HEK293 (cell line): ENCODE measurements around the gene GALT.

ENCODE experiments used
- HIC1 ChIP-seq: fragments of 450-650 bp; formaldehyde crosslinking; IDR thresholded peaks from 2 replicates; pipeline ENCODE4 v1.5.1; 2016; ENCODE audit warnings: missing biosample characterization, missing genetic modification characterization
- KLF17 ChIP-seq: fragments of 450-650 bp; formaldehyde crosslinking; IDR thresholded peaks from 2 replicates; pipeline ENCODE4 v1.5.1; 2016; ENCODE audit warnings: missing biosample characterization, missing genetic modification characterization
- KLF8 ChIP-seq: fragments of 450-650 bp; formaldehyde crosslinking; IDR thresholded peaks from 2 replicates; pipeline ENCODE4 v1.5.1; 2016; ENCODE audit warnings: missing biosample characterization, missing genetic modification characterization
- PRDM4 ChIP-seq: fragments of 450-650 bp; formaldehyde crosslinking; IDR thresholded peaks from 2 replicates; pipeline ENCODE4 v1.5.1; 2017; ENCODE audit warnings: missing biosample characterization, missing genetic modification characterization
- SP3 ChIP-seq: fragments of 450-650 bp; formaldehyde crosslinking; IDR thresholded peaks from 2 replicates; pipeline ENCODE4 v1.5.1; 2016; ENCODE audit warnings: missing biosample characterization, missing genetic modification characterization
- YY1 ChIP-seq: fragments of 450-650 bp; formaldehyde crosslinking; IDR thresholded peaks from 2 replicates; pipeline ENCODE4 v1.5.1; 2018; ENCODE audit warnings: missing biosample characterization, missing genetic modification characterization
- ZBTB17 ChIP-seq: fragments of 450-650 bp; formaldehyde crosslinking; IDR thresholded peaks from 2 replicates; pipeline ENCODE4 v1.5.1; 2016; ENCODE audit warnings: missing biosample characterization, missing genetic modification characterization
- ZBTB20 ChIP-seq: fragments of 450-650 bp; formaldehyde crosslinking; IDR thresholded peaks from 2 replicates; pipeline ENCODE4 v1.5.1; 2016; ENCODE audit warnings: missing biosample characterization, missing genetic modification characterization
- ZBTB8A ChIP-seq: fragments of 450-650 bp; formaldehyde crosslinking; IDR thresholded peaks from 2 replicates; pipeline ENCODE4 v1.5.1; 2016; ENCODE audit warnings: missing biosample characterization, missing genetic modification characterization
- ZNF280C ChIP-seq: fragments of 450-650 bp; formaldehyde crosslinking; IDR thresholded peaks from 2 replicates; pipeline ENCODE4 v1.5.1; 2016; ENCODE audit warnings: missing biosample characterization, missing genetic modification characterization
- ZNF302 ChIP-seq: fragments of 450-650 bp; formaldehyde crosslinking; IDR thresholded peaks from 2 replicates; pipeline ENCODE4 v1.5.1; 2016; ENCODE audit warnings: missing biosample characterization, missing genetic modification characterization, low read depth
- ZNF341 ChIP-seq: fragments of 450-650 bp; formaldehyde crosslinking; IDR thresholded peaks from 2 replicates; pipeline ENCODE4; 2016; ENCODE audit warnings: low read depth, missing biosample characterization, missing genetic modification characterization
- ZNF394 ChIP-seq: fragments of 450-650 bp; formaldehyde crosslinking; IDR thresholded peaks from 2 replicates; pipeline ENCODE4 v1.5.1; 2016; ENCODE audit warnings: missing biosample characterization, missing genetic modification characterization, mild to moderate bottlenecking, moderate library complexity, borderline replicate concordance
- ZNF488 ChIP-seq: fragments of 450-650 bp; formaldehyde crosslinking; IDR thresholded peaks from 2 replicates; pipeline ENCODE4 v1.5.1; 2016; ENCODE audit warnings: missing biosample characterization, missing genetic modification characterization
- ZNF510 ChIP-seq: fragments of 450-650 bp; formaldehyde crosslinking; IDR thresholded peaks from 2 replicates; pipeline ENCODE4 v1.5.1; 2018; ENCODE audit warnings: mild to moderate bottlenecking, missing genetic modification characterization, missing biosample characterization; ENCODE audit not compliant: insufficient replicate concordance
- ZNF555 ChIP-seq: fragments of 450-650 bp; formaldehyde crosslinking; conservative IDR thresholded peaks from 2 replicates; pipeline ENCODE4 v1.5.1; 2017; ENCODE audit warnings: missing biosample characterization, mild to moderate bottlenecking, missing genetic modification characterization, inconsistent platforms
- ZNF580 ChIP-seq: fragments of 450-650 bp; formaldehyde crosslinking; IDR thresholded peaks from 2 replicates; pipeline ENCODE4 v1.5.1; 2016; ENCODE audit warnings: missing biosample characterization, missing genetic modification characterization
- ZNF600 ChIP-seq: fragments of 450-650 bp; formaldehyde crosslinking; IDR thresholded peaks from 2 replicates; pipeline ENCODE4 v1.5.1; 2016; ENCODE audit warnings: missing biosample characterization, missing genetic modification characterization
- ZNF692 ChIP-seq: fragments of 450-650 bp; formaldehyde crosslinking; IDR thresholded peaks from 2 replicates; pipeline ENCODE4 v1.5.1; 2016; ENCODE audit warnings: missing biosample characterization, missing genetic modification characterization
- ZNF704 ChIP-seq: fragments of 450-650 bp; formaldehyde crosslinking; IDR thresholded peaks from 2 replicates; pipeline ENCODE4 v1.5.1; 2016; ENCODE audit warnings: missing biosample characterization, missing genetic modification characterization
- ZXDB ChIP-seq: fragments of 450-650 bp; formaldehyde crosslinking; IDR thresholded peaks from 2 replicates; pipeline ENCODE4 v1.5.1; 2016; ENCODE audit warnings: missing biosample characterization, missing genetic modification characterization

The GALT gene

GRCh38 chr9:34611811-34612787 lies 34.4 kb upstream of the GALT start, which contains the start of gene RPP25L (continued):
- TF ChIP-seq PRDM4 (tag by site-specific recombination) (no peak), ZNF704 (tag by site-specific recombination) (no peak), ZNF510 (tag by site-specific recombination) (no peak), HIC1 (tag by site-specific recombination) (no peak), ZNF488 (tag by site-specific recombination) (no peak), ZNF280C (tag by site-specific recombination) (no peak), ZNF580 (tag by site-specific recombination) (no peak), ZXDB (tag by site-specific recombination) (peak; percentile 50), YY1 (tag by site-specific recombination) (no peak), ZNF692 (tag by site-specific recombination) (0 out of 2 replicates have a peak, but pooled peaks have one; percentile 12), ZNF600 (peak; percentile 93), ZBTB20 (tag by site-specific recombination) (peak; percentile 27; the same call in 1 of the 2 replicates), ZNF394 (no peak), SP3 (peak; percentile 65), KLF8 (tag by site-specific recombination) (peak; percentile 48), ZNF302 (tag by site-specific recombination) (no peak), ZBTB8A (tag by site-specific recombination) (0 out of 2 replicates have a peak, but pooled peaks have one; percentile 37), ZNF555 (no peak), ZBTB17 (tag by site-specific recombination) (0 out of 2 replicates have a peak, but pooled peaks have one; percentile 14), KLF17 (tag by site-specific recombination) (no peak), ZNF341 (tag by site-specific recombination) (peak; percentile 98)
